ENCODE data around the gene ACOX1.

Gene ACOX1

DNA sequence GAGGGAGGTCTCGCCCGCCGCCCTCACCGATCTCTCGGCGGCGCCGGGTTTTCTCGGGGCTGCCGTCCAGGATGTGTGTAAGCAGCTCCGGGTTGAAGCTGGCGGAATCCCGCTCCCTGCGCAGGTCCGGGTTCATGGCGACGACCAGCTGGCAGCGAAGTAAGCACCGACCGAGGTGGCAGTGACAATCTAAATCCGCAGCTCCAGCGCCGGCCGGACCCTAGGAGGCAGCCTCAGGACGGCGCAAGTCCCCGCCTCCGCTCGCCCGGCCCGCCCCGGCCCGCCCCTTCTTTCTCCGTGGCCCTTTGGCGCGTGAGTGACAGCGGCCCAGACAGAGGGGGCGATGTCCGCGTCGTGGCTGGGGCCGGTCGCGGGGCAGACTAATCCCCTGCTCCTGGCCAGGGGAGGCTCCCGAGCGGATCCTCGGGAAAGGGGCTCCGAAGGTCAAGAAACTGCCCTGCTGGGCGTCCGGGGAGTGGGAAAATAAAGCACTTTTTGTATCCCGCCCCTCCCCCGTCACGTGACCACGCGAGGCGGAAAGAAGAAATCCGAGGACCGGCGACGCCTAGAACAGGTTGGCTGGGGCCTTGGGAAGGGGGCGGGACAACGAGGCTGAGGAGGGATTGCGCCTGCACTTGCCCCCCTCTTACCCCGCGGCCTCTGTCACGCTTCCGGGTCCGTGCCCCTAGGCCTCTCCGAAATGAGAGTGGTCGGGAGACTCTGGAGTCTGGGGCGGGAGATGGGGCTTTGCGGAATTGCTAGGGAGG lies at the start of gene ACOX1, which contains the start of gene TEN1:
TSS of gene ACOX1 (minus strand) at position 229 of the 767 bp plus-strand sequence. CDS start at position 136, 93 bp downstream.
TSS of gene TEN1 (plus strand) at position 303 of the 767 bp plus-strand sequence. CDS start 6,953 bp downstream, outside the sequence.
- DNase-seq: peak; percentile 96

DNA sequence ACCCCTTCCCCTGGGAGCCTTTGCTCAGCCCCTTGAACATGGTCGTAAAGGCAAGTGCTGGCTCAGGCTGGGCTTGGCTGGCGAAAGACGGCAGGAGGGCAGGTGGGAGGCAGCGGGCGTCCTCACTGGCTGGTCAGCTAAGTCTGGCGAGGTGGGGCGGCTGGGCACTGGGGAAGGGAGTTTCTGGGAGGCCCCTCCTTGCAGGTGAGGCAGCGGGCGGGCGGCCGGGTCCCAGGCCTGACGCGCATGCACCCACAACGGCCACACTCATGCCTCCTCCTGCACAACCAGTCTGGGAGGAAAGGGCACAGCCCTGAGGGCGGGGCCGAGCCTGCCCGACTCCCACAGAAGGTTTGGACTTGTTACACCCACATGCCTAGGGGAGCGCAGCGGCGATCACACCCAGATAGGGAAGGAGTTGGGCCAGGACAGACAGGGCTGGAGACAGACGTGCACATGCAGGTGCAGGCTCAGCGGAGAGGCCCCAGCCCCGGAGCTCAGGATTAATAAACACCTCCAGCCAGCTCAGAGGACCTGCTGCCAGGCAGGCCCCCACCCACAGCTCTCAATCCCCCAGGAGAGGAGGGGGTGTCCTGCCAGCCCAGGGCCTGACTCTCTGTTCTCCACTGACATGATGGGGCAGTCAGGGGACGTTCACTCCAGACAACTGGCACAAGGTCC lies 48.3 kb upstream of the ACOX1 start, which contains the start of gene EVPL:
TSS of gene EVPL (minus strand) at position 148 of the 681 bp plus-strand sequence. CDS start at position 40, 108 bp downstream.
- DNase-seq: no peak

GRCh38 chr17:76026714-76027158 lies 47.8 kb upstream of the ACOX1 start:
- DNase-seq: no peak

- no peak for DNase-seq
Observed at GRCh38 chr17:76025294-76025693, 46.3 kb upstream of the ACOX1 start.

- DNase-seq: no peak
Observed at GRCh38 chr17:76024353-76024752, 45.4 kb upstream of the ACOX1 start.

- DNase-seq: no peak
Observed at GRCh38 chr17:76023900-76024237, 44.9 kb upstream of the ACOX1 start.

GRCh38 chr17:76022973-76023899 lies 44.3 kb upstream of the ACOX1 start:
- DNase-seq: no peak

DNA sequence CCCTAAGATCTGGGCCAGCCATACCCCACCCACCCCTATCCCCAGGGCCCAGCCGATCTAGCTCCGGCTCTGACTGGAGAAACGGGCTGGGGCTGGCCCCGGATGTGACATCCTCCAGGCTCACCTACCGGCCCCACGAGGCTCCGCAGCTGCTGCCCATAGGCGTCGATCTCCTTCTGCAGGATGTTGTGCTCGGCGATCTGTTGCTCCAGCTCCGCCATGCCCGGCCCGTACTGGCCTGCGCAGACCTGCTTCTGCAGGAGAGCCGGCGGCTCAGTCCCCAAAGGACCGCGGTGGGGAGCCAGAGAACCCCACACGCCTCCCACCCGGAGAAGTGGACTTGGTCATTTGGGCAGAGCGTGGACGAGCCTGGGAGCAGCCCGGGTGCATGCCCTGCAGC lies 43.3 kb upstream of the ACOX1 start:
- no peak for DNase-seq

GRCh38 chr17:76019833-76020467 lies 41.0 kb upstream of the ACOX1 start:
- DNase-seq: no peak

GRCh38 chr17:76018801-76019200 lies 39.8 kb upstream of the ACOX1 start:
- DNase-seq: no peak

GRCh38 chr17:76018340-76018680 lies 39.3 kb upstream of the ACOX1 start:
- no peak for DNase-seq

DNA sequence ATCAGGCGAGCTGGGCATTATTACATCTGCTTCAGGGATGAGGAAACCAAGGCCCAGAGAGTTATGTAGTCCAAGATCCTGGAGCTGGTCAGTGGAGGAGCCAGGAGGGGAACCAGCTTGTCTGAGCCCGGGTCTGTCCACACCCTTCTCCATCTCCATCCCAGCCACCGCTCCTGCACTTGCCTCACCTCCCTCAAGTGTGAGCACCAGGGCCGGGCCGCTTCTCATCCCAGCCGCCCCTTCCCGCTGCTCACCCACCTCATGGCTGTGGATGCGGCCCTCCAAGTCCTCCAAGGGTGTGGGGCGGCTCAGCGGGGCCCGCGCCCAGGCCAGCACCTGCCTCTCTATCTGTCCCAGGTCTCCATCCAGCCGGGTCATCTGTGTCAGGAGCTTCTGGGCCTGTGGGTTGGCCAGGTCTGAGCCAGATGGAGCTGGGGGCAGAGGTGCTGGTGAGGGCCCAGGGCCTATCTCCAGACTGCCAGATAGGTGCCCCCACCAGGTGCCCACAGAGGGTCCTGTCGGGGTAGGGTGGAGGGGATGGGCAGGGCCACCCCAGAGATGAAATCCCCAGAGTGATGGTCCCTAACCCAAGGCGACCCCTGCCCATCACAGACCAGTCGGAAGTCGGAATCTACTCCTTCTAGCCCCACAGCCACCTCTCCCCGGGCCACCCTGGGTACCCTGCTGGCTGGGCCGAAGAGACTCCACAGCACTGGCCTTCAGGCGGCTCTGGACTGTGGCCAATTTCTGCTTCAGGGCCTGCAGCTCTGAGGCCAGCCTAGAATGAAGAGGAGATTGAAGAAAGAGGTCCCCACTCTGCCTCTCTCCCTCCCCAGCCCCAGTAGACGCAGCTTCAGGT lies 38.7 kb upstream of the ACOX1 start:
- no peak for DNase-seq

DNA sequence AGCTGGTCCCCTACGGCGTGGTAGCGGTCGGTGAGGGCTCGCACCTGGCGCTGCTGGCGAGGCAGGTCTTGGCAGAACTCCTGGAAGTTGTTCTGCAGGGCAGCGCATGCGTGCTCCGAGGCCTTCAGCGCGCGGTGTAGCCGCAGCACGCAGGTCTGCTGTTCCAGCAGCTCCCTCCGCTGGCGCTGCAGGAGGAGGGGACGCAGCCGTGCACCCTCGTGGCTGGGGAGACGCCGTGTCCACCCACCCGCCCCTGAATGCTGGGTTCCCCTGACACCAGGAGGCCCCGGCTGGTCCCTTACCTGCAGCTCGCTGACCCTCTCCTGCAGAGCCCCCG lies 35.9 kb upstream of the ACOX1 start:
- no peak for DNase-seq

- DNase-seq: peak; percentile 82
Observed at GRCh38 chr17:76014100-76014924, 35.3 kb upstream of the ACOX1 start.

GRCh38 chr17:76013377-76013932 lies 34.5 kb upstream of the ACOX1 start:
- DNase-seq: no peak

DNA sequence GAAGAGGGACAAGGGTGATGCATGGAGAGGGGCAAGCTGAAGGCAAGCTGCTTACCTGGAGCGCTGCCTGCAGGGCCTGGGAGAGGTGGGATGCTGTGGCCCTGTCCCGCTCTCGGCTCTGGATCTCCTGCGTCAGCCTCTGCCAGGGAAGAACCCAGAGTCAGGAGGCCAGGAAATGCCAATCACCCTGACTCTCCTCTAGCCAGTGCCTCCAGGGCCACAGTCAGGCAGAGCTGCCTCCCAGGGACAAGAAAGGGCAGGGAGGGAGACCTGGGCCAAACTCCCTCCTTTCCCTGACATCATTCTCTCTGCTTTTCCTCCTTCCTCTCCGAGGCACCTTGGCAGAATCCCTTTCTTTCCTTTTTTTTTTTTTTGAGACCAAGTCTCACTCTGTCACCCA lies 33.0 kb upstream of the ACOX1 start:
- DNase-seq: no peak

- no peak for DNase-seq
Observed at GRCh38 chr17:76009969-76010661, 31.1 kb upstream of the ACOX1 start.

GRCh38 chr17:76009447-76009846 lies 30.5 kb upstream of the ACOX1 start:
- no peak for DNase-seq

GRCh38 chr17:76008630-76009425 lies 29.9 kb upstream of the ACOX1 start:
- DNase-seq: no peak

Measured in stimulated activated CD4-positive, alpha-beta T cell treated with anti-CD3 and anti-CD28 coated beads, Interleukin-1b, Interleukin-23, amount 100 ng/mL, for 48 hours (primary cell).